Stimulated activated naive CD4-positive, alpha-beta T cell (primary cell): ENCODE results near the gene SV2C.

Source experiments
- DNase-seq, 6 experiments: peaks; one replicate each; lab custom pipeline; 2025; lab: John Stamatoyannopoulos, UW

Gene SV2C

DNA sequence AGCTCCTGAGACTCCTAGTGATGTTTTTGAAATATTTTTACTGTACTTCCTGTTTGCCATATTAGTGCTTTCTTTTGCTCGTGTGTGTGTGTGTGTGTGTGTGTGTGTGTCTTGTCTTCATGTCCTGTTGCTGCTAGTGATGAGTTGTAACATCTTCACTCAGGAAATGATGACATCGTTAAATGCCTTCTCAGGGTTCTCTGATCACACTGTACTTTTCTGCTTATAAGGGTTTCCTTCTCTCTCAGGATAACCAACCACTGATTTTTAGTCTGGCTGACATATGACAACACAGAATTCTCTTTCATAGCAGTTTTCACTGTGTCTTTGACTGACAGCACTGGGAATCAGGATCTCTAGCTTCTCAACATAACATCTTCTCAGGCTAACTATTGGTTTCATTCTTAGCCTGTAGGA is 16.1 kb downstream of the SV2C start:
- peak in 3 of 6 experiments; percentile 53 for DNase-seq

DNA sequence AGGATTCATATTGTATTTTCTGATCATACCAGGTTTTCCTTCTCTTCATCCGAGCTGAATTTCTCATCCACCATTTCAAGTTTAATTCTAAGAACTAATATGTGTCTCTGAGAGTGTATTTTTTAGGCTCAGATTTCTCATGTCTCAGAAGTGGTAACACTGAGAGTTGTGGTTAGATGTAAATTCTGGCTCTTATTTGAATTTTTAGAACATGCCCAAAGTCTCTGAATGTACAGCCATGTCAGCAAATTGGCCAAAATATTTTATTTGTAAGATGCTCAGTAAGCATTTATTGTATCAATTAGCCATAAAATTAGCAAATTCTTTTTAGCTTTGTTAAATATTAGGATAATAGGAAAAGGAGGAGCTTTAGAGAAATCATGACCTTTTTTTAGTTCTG is 16.6 kb downstream of the SV2C start:
- no peak for DNase-seq

DNA sequence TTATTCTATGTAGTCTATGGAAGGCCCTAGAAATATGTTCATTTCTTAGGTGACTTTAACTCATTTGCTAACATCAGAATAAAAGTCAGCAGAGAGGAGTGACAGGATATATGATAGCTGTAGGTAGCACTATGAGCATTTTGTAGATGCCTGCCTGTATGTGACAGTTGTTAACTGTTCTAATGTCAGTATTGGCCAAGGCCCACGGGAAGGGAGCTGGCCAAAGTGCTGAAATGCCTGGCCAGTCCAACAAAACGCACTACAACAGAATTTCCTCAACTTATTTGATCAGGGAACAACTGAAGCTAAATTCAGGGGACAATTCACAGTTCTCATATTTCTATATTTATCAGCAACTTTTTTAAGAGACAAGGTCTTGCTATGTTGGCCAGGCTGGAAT is 20.8 kb downstream of the SV2C start:
- DNase-seq: no peak

DNA sequence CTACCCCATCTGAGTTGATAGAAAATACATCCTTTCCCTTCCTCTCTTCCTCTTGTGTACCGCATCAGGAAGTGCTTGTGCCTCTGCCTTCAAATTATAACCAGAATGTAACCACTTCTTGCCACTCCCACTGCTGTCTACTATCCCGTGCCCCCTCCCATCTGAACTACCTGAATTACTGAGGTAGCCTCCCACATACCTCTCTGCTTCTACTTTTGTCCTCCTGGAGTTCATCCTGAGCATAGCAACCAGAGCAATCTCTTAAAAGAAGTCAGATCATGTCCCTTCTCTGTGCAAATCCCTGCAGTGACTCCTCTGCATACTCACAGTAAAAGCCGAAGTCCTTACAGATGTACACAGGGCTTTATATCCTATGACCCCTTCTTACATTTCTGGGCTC is 23.0 kb downstream of the SV2C start:
- no peak for DNase-seq

DNA sequence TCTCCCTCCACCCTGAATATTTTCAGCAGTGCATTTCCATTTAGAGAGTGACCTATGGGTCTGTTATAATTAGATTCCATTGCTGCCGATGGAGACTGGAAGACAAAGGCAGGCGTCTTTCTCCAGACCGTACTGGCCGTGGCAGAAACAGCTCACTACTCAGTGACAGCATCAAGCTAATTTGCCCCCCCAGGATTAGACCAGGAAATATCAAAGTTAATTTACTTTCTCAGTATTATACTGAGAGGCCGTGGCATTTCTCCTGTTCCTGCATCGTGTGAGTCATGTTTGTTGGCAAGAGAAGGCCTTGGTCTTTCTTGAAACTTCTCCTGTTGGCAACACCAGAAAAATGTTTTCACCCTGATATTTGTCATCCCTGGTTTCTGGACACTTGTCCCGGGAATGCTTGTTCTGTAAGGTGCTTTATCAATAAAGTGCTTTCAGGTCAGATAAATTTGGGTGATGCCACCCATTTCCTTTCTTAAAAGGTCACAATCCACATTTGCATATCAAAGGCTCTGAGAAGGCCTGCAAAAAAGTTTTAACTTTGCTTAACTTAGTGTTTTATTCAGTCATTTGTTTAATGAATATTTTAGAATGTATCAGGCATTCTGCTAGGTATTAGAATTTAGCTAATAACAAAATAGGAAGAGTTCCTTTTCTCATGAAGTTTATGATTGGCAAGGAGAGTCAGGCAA is 28.4 kb downstream of the SV2C start:
- no peak for DNase-seq

DNA sequence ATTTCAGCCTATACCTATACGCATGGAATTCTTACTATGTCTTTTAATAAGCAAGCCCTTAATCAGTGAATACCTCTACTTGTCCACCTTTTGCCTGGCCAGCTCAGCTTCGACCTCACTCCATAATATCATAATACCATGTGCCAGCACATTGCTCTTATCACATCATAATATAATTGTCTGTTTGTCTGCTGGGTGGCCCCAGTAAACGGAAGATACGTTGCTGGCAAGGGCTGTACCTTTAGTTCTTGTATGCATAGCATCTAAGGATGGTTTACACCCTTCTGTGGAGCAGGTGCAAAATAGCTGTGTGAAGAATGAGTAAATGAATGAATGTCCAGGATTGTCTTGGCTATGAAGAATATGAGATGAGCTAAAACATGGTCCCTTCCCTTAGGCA is 29.9 kb downstream of the SV2C start:
- DNase-seq: no peak

DNA sequence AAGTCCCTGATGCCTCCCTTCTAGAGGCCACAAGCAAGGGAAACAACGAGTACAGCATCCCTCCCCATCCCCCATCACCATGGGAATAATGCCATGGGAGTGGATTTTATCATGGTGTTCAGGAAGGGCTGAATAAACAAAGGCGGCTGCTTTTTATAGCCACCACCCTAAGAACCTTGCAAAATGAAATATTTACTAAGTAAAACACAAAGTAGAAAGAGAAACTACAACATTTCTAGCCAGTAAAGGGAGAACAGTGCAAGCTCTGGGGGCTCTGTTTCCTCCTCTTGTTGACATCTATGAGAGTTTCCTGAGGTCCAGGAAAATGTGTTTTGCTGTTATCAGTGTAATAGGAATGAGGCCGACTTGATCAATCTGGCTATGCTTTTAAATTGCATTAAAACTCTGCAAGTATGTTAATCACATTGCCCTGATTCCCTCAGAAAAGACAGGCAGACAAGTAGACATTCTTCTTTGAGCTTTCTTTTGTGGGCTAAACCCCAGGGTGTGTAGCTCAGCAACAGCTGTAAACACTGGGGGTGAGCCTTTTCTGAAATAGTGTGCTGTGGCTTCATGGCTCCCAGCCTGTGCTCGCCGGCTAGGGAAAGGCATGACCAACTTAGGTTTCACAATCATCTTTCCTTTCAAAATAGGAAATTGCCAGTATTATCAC is 31.1 kb downstream of the SV2C start:
- DNase-seq: no peak

DNA sequence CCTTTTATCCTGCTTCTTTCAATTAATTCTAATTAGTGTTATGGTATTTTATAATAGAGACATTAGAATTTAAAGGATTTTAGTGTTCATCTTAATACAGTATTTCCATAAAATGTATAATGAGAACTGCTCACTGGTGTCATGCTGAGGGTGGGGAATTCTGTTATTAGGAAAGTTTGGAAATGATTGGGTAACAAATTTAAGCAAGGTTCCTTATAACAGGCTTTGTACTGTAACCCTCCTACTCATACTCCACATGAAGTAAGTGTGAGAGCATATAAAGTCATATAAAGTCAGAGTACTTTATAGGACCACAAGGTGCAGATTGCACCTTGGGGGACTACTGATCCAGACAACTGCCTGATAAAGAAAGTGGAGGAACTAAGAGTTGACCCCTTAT is 42.2 kb downstream of the SV2C start:
- no peak for DNase-seq

DNA sequence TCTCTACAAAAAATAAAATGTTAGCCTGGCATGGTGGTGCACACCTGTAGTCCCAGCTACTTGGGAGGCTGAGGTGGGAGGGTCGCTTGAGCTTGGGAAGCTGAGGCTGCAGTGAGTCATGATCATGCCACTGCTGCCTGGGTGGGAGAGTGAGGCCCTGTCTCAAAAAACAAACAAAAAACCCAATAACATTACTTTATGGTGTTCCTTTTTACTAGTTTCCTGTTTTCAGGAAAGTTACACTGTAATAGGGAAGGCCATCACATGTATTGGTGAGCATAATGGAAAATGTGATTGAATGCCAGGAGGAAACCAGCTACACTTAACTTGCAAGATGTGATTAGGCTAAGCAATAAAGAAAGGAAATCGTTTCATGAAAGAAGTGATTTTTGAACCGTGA is 42.7 kb downstream of the SV2C start:
- no peak for DNase-seq

DNA sequence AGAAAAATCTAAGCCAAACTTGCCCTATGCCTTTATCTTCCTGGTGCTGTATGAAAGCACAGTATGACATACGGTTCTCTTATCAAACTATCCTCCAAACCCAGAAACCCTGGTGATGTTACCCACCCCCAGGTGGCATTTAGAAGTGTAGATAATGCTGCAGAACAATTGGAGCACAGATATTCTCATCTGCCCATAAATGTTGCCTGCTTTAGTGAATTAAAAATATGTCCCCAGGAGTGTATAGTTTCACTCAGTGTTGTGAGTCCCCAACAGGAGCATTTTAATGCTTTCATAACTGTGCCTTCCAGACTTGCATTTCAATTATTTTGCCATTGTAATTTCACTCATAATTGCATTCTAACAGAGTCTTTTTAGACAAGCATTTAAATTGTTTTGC is 50.8 kb downstream of the SV2C start:
- no peak for DNase-seq

DNA sequence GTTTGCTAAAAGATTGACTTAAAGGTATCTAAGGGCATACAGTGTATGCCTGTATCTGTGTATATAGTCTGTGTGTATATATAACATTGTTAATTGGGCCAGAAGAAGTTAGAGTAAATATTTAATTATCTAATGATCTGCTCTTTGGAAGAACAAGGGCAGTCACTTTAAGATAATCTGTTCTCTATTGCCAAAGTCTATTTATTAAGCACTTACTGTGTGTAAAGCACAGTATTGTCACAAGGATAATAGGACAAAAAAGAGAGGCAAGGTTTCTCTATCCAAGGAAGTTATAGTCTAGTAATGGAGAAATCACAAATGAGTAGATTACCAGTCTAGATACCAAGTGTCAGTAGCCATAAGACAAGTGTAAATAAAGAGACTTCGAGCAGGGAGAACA is 51.5 kb downstream of the SV2C start:
- DNase-seq: no peak

DNA sequence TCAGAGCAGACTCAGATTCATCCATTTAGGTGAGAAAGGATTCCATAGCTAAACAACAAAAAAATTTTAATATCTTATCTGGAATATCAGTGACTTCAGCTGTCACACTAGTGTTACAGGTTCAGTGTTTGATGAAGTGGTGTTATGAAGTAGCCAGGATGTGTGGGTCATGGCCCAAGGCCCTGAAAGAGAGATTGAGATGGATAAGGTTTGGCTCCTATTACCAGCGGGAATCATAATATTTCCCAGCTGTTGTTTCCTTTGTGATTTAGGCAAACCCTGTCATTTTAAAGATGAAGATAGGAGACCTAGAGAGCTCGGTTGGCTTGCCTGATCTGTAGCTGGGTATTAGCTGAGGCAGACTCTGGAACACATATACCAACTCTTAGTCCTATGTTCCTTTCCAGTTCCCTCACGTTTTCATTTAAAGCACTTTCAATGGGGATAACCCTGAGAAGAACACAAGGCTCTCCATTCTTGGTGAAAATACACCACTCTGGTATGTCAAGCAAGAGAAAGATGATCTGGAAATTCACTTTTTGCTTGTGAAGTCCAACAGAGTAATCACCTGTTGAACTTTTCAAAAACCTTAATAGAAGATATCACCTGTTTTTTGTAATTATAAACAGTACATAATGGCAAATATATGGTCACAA is 54.8 kb downstream of the SV2C start:
- no peak for DNase-seq

DNA sequence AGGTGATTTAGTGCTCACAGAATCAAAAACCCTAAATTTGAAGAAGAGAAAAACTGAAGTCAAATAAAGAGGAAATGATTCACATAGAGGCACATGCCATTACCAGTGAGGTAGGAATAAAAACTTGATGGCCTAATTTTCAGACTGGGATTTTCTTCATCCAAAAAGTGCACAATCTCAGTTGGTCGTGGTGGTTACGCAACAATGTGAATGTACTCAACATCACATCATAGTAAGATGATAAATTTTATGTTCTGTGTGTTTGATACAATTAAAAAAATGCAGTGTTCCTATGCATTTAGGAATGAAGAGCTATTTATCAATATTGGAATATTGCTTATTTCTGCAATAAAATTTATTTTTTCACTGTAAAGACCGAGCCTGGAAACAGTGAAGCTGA is 60.7 kb downstream of the SV2C start:
- no peak for DNase-seq

DNA sequence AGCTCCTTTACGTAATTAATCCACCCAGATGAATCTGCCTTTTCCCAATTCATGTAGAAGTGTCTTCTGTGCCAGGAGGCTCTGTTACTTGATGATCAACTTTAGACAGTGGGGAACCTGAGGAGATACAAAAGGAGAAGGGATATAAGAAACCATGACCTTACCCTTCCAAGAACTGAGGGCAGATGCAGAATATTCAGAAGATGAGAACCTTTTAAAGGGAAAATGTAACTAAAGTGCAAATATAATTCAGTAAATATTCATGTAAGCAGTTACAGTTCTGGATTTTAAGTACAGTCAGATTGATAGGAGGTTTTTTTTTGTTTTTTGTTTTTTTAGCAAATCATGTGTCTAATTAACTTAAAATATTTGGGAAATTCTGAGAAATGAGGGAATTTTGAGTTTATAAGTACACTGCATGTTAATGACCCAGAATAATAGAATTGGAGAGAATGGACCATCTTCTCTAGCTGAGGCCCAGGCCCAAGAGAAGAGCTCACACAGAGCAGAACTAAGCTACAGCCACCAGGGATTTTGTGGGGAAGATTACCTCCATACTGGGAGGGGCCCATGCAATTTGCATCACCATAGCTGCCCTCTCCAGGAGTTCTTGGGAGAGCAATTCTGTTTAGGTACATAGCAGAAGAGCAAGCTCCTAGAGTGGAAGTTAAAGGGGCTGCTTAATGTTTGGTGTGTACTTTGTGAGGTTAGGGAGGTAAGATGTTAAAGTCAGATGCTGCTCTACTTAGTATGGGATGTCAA is 61.5 kb downstream of the SV2C start:
- no peak for DNase-seq

DNA sequence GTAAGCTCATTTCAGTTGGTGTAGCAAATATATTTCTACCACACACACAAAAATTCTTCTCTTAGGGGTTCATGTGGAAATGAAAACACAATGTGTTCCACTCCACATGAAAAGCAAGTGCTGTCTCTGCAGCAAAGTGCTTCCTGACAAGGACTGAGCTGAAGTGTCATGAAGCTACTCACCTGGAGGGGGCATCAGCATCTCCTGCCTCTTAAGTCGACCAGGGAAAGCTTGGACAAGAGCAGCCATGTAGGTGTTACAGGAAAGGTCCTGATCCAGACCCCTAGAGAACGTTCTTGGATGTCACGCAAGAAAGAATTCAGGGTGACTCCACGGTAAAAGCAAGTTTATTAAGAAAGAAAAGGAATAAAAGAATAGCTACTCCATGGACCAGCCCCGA is 62.8 kb downstream of the SV2C start:
- DNase-seq: no peak

DNA sequence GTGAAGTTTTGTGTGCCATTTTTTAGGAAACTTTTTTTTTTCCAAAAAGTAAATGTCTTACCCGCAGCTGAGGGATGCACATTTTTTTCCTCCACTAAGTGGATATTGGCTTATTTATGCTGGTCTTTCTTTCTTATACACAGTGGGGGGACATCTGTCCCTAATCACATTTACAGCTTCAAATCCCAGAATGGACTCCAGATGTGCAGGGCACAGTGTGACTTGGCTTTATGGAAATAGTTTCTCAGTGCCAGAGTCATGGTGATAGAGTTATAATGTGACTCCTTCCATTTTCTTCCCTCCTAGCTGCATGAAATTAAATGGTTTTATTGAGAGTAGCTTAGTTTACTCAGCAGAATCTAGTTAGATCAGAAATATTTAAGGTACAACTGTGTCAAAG is 66.5 kb downstream of the SV2C start:
- DNase-seq: no peak

DNA sequence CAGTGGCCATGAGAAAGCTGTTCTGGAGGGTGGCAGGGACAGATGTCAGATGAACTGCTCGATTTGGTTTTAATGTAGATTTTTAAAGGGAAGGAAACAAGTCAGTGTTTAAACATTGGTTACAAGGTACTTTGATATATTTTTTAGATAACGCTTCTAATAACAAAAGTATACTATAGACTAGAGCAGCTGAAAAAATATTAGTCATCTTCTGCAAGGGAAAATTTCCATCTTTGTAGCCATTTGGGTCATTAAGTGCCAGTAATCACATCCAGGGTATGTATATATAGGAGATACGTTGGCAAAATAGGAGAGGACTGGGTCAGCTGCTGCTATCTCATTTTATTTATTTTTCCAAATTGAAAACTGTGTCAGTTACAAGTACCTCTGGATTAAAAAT is 69.0 kb downstream of the SV2C start:
- DNase-seq: no peak

DNA sequence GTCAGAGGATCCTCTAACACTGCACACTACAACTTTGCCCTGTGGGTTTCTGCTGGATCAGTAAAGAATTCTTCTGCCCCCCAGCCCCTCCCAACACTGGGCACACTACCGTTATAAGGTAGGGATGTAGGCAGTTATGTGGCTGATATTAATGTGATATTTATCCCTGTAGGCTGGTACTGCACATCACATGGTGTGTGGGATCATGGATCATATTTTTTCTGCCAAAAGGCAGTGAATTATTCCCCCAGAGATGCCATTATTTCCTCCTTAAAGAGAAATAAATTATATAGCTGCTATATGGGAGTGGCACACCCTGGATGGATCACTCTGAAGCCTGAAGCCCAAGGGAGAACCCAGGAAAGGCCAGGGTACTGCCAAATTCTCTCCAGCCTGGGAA is 69.5 kb downstream of the SV2C start:
- DNase-seq: no peak

DNA sequence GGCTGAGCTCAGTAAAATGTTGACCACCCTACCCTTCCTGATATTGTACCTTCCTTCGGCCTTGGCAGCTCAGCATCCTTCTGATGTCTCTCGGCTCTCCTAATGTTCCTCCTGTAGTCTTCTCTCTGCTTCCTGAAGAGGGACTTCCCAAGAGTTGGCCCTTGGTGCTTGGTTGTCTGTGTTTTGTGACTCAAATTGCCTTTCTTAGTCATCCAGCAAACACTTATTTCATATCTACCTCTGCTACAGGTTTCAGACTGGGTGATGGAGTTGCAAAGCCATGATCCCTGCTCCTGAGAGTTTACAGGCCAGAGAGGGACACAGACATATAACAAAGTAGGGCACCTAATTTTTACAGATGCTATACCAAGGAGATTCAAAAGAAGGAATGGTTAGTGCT is 70.1 kb downstream of the SV2C start:
- no peak for DNase-seq

DNA sequence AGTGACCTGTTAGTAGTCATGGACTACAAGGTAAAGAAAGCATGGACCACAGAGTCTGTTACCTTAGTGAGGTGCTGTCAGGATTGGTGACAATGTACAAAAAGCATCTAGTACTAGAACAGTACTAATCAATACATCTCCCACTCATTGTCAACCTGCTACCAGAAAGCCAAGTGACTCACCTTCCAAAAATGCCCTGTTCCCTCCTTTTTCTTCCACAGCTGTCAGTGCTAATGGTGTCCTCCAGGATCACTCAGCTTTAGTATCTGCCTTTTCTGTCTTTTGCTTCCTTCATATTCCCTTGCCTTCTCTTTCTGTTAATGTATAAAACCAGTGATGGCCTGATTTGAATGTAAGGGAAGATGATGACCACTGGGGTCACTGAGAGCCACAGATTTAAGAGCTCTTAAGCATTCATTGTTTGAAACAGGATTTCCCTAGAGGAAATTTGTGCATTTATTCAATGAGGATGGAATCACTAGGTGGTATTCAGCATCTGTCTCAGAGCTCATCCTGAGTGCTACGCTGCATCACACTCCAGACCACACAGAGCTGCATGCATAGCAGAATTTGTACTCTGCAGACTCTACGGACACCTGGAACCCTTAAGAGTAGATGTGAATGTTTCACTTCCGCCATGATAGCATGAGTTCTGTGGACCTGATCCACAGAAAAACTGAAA is 71.0 kb downstream of the SV2C start:
- no peak for DNase-seq

DNA sequence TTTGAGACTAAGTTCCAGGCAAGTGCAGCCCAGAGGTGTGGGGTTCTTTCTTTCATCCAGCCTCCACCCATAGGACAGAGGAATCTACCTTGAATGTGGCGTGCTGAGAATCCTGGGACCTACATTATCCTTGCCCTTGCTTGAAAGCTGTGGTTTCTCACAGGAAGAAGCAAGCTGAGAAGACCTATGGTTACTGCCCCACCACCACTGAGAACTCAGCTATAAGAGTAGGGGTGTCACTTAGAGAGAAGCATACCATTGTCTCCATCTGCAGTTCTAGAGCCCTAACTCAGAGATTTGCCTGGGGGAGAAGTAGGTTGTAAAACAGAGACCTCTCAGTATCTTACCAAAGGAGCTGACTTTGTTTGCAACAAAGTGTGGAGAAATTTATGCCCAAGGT is 72.4 kb downstream of the SV2C start:
- DNase-seq: no peak

DNA sequence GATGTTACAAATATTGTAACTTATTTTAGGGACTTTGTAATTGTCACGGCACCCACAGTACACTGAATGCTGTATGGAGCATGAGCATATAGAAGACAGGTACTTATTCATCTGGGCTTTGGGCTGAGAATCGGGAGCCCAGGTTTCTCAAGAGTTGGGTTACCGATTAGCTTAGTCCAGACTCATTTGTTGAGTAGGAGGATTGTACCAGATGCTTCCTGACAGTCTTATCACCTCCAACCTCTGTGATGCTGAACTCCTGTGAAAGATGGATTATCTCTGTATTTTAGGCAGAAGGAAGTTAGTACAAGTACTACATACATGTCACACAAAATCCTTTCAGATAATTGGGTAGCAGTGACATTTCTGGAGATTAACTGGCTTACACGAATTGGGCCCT is 79.2 kb downstream of the SV2C start:
- DNase-seq: no peak
